RWPE2 (cell line): ENCODE measurements around the gene PRCC.
"Not testable (repeated sequence)": the region's sequence is repeated elsewhere in the genome, so short reads cannot be mapped to it uniquely, and the experiment has no call there.

Source experiments
- ATAC-seq: fragments of 200-7000 bp; cut with Tn5 transposase; 3 replicates; pipeline ENCODE4 v1.9.1; 2021; ENCODE audit warnings: low read depth
- DNase-seq: peaks from one replicate; pipeline ENCODE4 v3.0.0-alpha.2; 2020; ENCODE audit warnings: low spot score
- H3K27ac ChIP-seq: fragments of 450-650 bp; 2 replicates; pipeline ENCODE4 v1.5.1; 2017; ENCODE audit warnings: mild to moderate bottlenecking; ENCODE audit not compliant: poor library complexity, severe bottlenecking
- H3K27me3 ChIP-seq: fragments of 250-450 bp; sonication (Bioruptor Pico); 2 replicates; pipeline ENCODE4 v1.5.1; 2021; ENCODE audit warnings: mild to moderate bottlenecking, moderate library complexity; ENCODE audit not compliant: insufficient read depth, poor library complexity, severe bottlenecking
- H3K36me3 ChIP-seq: fragments of 250-450 bp; sonication (Bioruptor Pico); 2 replicates; pipeline ENCODE4 v1.5.1; 2020; ENCODE audit warnings: low read depth, mild to moderate bottlenecking, moderate library complexity
- H3K4me1 ChIP-seq: fragments of 250-450 bp; sonication (Bioruptor Pico); 2 replicates; pipeline ENCODE4 v1.5.1; 2021; ENCODE audit warnings: mild to moderate bottlenecking, moderate library complexity; ENCODE audit not compliant: insufficient read depth, poor library complexity, severe bottlenecking
- H3K4me3 ChIP-seq: fragments of 250-450 bp; sonication (Bioruptor Pico); 2 replicates; pipeline ENCODE4 v1.5.1; 2021; ENCODE audit warnings: mild to moderate bottlenecking, moderate library complexity; ENCODE audit not compliant: severe bottlenecking
- H3K9me3 ChIP-seq: fragments of 250-450 bp; sonication (Bioruptor Pico); 2 replicates; pipeline ENCODE4 v1.5.1; 2021; ENCODE audit warnings: mild to moderate bottlenecking, moderate library complexity; ENCODE audit not compliant: severe bottlenecking
- CTCF ChIP-seq: fragments of 450-650 bp; IDR thresholded peaks from one replicate; pipeline ENCODE4 v1.5.1; 2017; ENCODE audit warnings: mild to moderate bottlenecking, moderate library complexity; ENCODE audit not compliant: poor library complexity, severe bottlenecking

PRCC gene

GRCh38 chr1:156760796-156761104 lies 6.6 kb upstream of the PRCC start:
- H3K27me3 ChIP-seq, result no peaks in the 10 kb centered on the region
- H3K4me1 ChIP-seq, result no peaks in the 10 kb centered on the region
- no peaks in the 10 kb centered on the region for H3K9me3 ChIP-seq
- H3K4me3 ChIP-seq, result no peak overlapping the region
- DNase-seq (no peak), ATAC-seq (no peak)
- no peak for TF ChIP-seq CTCF
- no peak overlapping the region for H3K27ac ChIP-seq
- no peaks in the 10 kb centered on the region for H3K36me3 ChIP-seq

GRCh38 chr1:156765136-156765535 lies 2.2 kb upstream of the PRCC start:
- not testable (repeated sequence) for H3K27ac ChIP-seq, H3K27me3 ChIP-seq, H3K4me1 ChIP-seq, DNase-seq, H3K4me3 ChIP-seq, H3K36me3 ChIP-seq, ATAC-seq, H3K9me3 ChIP-seq

GRCh38 chr1:156765666-156766065 lies 1.7 kb upstream of the PRCC start:
- H3K4me3 ChIP-seq, result peak overlapping the region; percentile 97
- H3K27ac ChIP-seq, result peak overlapping the region; percentile 63

GRCh38 chr1:156766298-156767100 lies 836 bp upstream of the PRCC start:
- Histone ChIP-seq H3K4me1 (no peaks in the 10 kb centered on the region), H3K9me3 (no peaks in the 10 kb centered on the region), H3K36me3 (peaks cover 19% of the 10 kb centered on the region), H3K4me3 (peak overlapping the region; percentile 97), H3K27me3 (no peaks in the 10 kb centered on the region), H3K27ac (peak overlapping the region; percentile 63)
- ATAC-seq (peak; percentile 12; the same call in 1 of the 3 replicates), DNase-seq (no peak)
- no peak for TF ChIP-seq CTCF

More at GRCh38 chr1:156765666-156766065, 1.7 kb upstream of the PRCC start:
- ATAC-seq (no peak), DNase-seq (no peak)
- Histone ChIP-seq H3K9me3 (no peaks in the 10 kb centered on the region), H3K4me1 (no peaks in the 10 kb centered on the region), H3K36me3 (peaks cover 10% of the 10 kb centered on the region), H3K27me3 (no peaks in the 10 kb centered on the region)
- no peak for TF ChIP-seq CTCF

GRCh38 chr1:156767879-156768604 lies 707 bp downstream of the PRCC start:
- no peaks in the 10 kb centered on the region for H3K27me3 ChIP-seq
- H3K4me3 ChIP-seq, result peak overlapping the region; percentile 97
- DNase-seq, result no peak
- H3K9me3 ChIP-seq, result no peaks in the 10 kb centered on the region
- ATAC-seq, result no peak
- H3K27ac ChIP-seq, result peak overlapping the region; percentile 63
- TF ChIP-seq CTCF, result no peak
- peaks cover 34% of the 10 kb centered on the region for H3K36me3 ChIP-seq
- H3K4me1 ChIP-seq, result no peaks in the 10 kb centered on the region
